Liver (tissue), 9 donors: Measurements from ENCODE around the gene MTHFD2L. TPM values are rescaled to one million over a fixed set of nuclear protein-coding genes. Genes with fewer than 3 reads are reported as not detected.

Source experiments
- DNase-seq: peaks from one replicate; pipeline ENCODE4 v3.0.0-alpha.2; 2017; ENCODE audit warnings: low spot score
- H3K27ac ChIP-seq, 2 donors: one replicate each; pipeline ENCODE4 v1.7.0; 2013; ENCODE audit warnings: inconsistent platforms in 2 of 2, low read length in 2 of 2, control low read depth in 1 of 2, low read depth in 1 of 2, mild to moderate bottlenecking in 1 of 2
- H3K27me3 ChIP-seq, 4 donors: one replicate each; pipeline versions ENCODE4 v1.6.1 to v1.7.0; 2013; ENCODE audit warnings: low read length in 3 of 4, inconsistent platforms in 1 of 4, mild to moderate bottlenecking in 1 of 4, moderate library complexity in 1 of 4; ENCODE audit not compliant: control insufficient read depth in 4 of 4, insufficient read depth in 4 of 4
- H3K36me3 ChIP-seq, 4 donors: one replicate each; pipeline versions ENCODE4 v1.6.1 to v1.7.0; 2013; ENCODE audit warnings: low read length in 3 of 4, mild to moderate bottlenecking in 3 of 4, low read depth in 1 of 4, moderate library complexity in 1 of 4; ENCODE audit not compliant: control insufficient read depth in 4 of 4, insufficient read depth in 3 of 4
- H3K4me1 ChIP-seq, 4 donors: one replicate each; pipeline versions ENCODE4 v1.6.1 to v1.7.0; 2013; ENCODE audit warnings: low read length in 3 of 4, mild to moderate bottlenecking in 3 of 4, moderate library complexity in 1 of 4; ENCODE audit not compliant: control insufficient read depth in 4 of 4, insufficient read depth in 4 of 4
- H3K4me3 ChIP-seq, 3 donors: one replicate each; pipeline versions ENCODE4 v1.6.1 to v1.7.0; 2013; ENCODE audit warnings: low read length in 3 of 3, control low read depth in 1 of 3, low read depth in 1 of 3, mild to moderate bottlenecking in 1 of 3
- H3K9ac ChIP-seq, 2 donors: one replicate each; pipeline ENCODE4 v1.7.0; 2013; ENCODE audit warnings: low read length in 2 of 2, mild to moderate bottlenecking in 2 of 2, moderate library complexity in 2 of 2, control low read depth in 1 of 2, low read depth in 1 of 2
- H3K9me3 ChIP-seq, 4 donors: one replicate each; pipeline versions ENCODE4 v1.6.1 to v1.7.0; 2013; ENCODE audit warnings: low read length in 3 of 4; ENCODE audit not compliant: control insufficient read depth in 4 of 4
- ATF3 ChIP-seq: IDR thresholded peaks from 2 replicates; pipeline ENCODE4 v1.6.1; 2016; ENCODE audit warnings: antibody characterized with exemption
- CTCF ChIP-seq: fragments of 150-350 bp; IDR thresholded peaks from 2 replicates; pipeline ENCODE4 v1.5.1; 2017; ENCODE audit warnings: improper control_type of control experiment, low read depth, low read length; ENCODE audit not compliant: missing input control
- FOXA2 ChIP-seq: IDR thresholded peaks from 2 replicates; pipeline ENCODE4 v1.6.1; 2016; ENCODE audit warnings: antibody characterized with exemption
- GABPA ChIP-seq, 2 donors: IDR thresholded peaks in 1 of 2; conservative IDR thresholded peaks in 1 of 2; 2 replicates each; pipeline ENCODE4 v1.6.1; 2016; ENCODE audit warnings: antibody characterized with exemption in 2 of 2, mild to moderate bottlenecking in 1 of 2, moderate library complexity in 1 of 2
- HNF4A ChIP-seq, 2 donors: conservative IDR thresholded peaks; 2 replicates each; pipeline ENCODE4 v1.6.1; 2016; ENCODE audit warnings: antibody characterized with exemption in 2 of 2, mild to moderate bottlenecking in 2 of 2
- HNF4G ChIP-seq: IDR thresholded peaks from 2 replicates; pipeline ENCODE4 v1.6.1; 2016; ENCODE audit warnings: antibody characterized with exemption
- NR2F2 ChIP-seq: IDR thresholded peaks from 2 replicates; pipeline ENCODE4 v1.6.1; 2016; ENCODE audit warnings: antibody characterized with exemption
- RXRA ChIP-seq, 2 donors: IDR thresholded peaks; 2 replicates each; pipeline ENCODE4 v1.6.1; 2017 to 2018; ENCODE audit warnings: antibody characterized with exemption in 2 of 2, mild to moderate bottlenecking in 1 of 2
- SP1 ChIP-seq: IDR thresholded peaks from 2 replicates; pipeline ENCODE4 v1.6.1; 2018; ENCODE audit warnings: antibody characterized with exemption, mild to moderate bottlenecking
- TAF1 ChIP-seq: conservative IDR thresholded peaks from 2 replicates; pipeline ENCODE4 v1.6.1; 2016; ENCODE audit warnings: antibody characterized with exemption, mild to moderate bottlenecking
- WGBS: extraction: QIAGEN DNeasy Blood & Tissue Kit; methylation state at CpG from one replicate; pipeline ENCODE4 v1.1.7; 2013; 5-methylcytosine and 5-hydroxymethylcytosine counted together
- polyA plus RNA-seq, 2 donors: library from polyadenylated mRNA; stranded (reverse) in 1 of 2; unstranded in 1 of 2; fragments of 200-250 nt in 1 of 2; fragments of >200 nt in 1 of 2; fragmentation: Nextera tagmentation in 1 of 2; extraction: Ambion mirVana in 1 of 2; gene quantifications; one replicate each; pipeline versions ENCODE4 v1.2.1 to v1.2.3, GENCODE V29; 2013 to 2015
- total RNA-seq, 2 donors: library from RNA; depleted of rRNA; stranded (reverse); fragments of >200 nt; gene quantifications; one replicate each; pipeline ENCODE4 v1.2.3, GENCODE V29; 2014
- TF ChIP-seq, protein P1 (sequence below): IDR thresholded peaks from 2 replicates; pipeline ENCODE4 v1.6.1; 2016; ENCODE audit warnings: antibody characterized with exemption
- TF ChIP-seq, protein P2 (sequence below): IDR thresholded peaks from 2 replicates; pipeline ENCODE4 v1.6.1; 2016; ENCODE audit warnings: antibody characterized with exemption, mild to moderate bottlenecking
- donor health status: healthy.
- donor health status: healthy.
- donor health status: healthy.
- donor health status: healthy.
- donor health status: healthy.

MTHFD2L gene
- total and polyA plus RNA-seq, 4 donors, result 7.4 to 51.5 (median 31.1) TPM

- no peaks in the 10 kb centered on the region for H3K27me3 ChIP-seq
- peaks cover 0 to 2% (median under 1%) of the 10 kb centered on the region in 4 donors for H3K36me3 ChIP-seq
- WGBS, result 34% methylated on average over 5 of the region's 5 CpGs
- no peak overlapping the region for H3K27ac ChIP-seq
- no peak overlapping the region for H3K4me3 ChIP-seq
- H3K4me1 ChIP-seq, result peaks cover 0 to 5% (median 2%) of the 10 kb centered on the region in 4 donors
- no peaks in the 10 kb centered on the region for H3K9me3 ChIP-seq
- no peak for DNase-seq
- TF ChIP-seq FOXA2 (peak; percentile 71), GABPA (IDR thresholded peaks at IDR 0.05 in 1 of 2, conservative IDR thresholded peaks at IDR 0.05 in 1 of 2) (peak in 1 of 2 donors; percentile 21), SP1 (peak; percentile 26), ATF3 (no peak), HNF4A (conservative IDR thresholded peaks at IDR 0.05) (peak; percentile 40 to 58), RXRA (IDR thresholded peaks at IDR 0.05) (peak in 1 of 2 donors; percentile 32)
- no peak overlapping the region for H3K9ac ChIP-seq
Measured at GRCh38 chr4:74202062-74202586, 44.2 kb downstream of the MTHFD2L start.

- no peak for TF ChIP-seq CTCF
- TF ChIP-seq TAF1, result no peak
- TF ChIP-seq HNF4A (conservative IDR thresholded peaks at IDR 0.05), result no peak
- TF ChIP-seq NR2F2, result no peak
- TF ChIP-seq HNF4G, result no peak
- no peak for TF ChIP-seq GABPA (IDR thresholded peaks at IDR 0.05 in 1 of 2, conservative IDR thresholded peaks at IDR 0.05 in 1 of 2)
- no peak overlapping the region for H3K9ac ChIP-seq
- DNase-seq, result no peak
- no peaks in the 10 kb centered on the region for H3K9me3 ChIP-seq
- peaks cover 0 to 8% (median 1%) of the 10 kb centered on the region in 4 donors for H3K36me3 ChIP-seq
- no peak overlapping the region for H3K27ac ChIP-seq
- H3K4me3 ChIP-seq, result no peak overlapping the region
- 94% methylated on average over 3 of the region's 3 CpGs for WGBS
- H3K4me1 ChIP-seq, result peaks cover 0 to 5% (median 2%) of the 10 kb centered on the region in 4 donors
- no peaks in the 10 kb centered on the region for H3K27me3 ChIP-seq
Measured at GRCh38 chr4:74203467-74203866, 45.5 kb downstream of the MTHFD2L start.

GRCh38 chr4:74205046-74205445 lies 47.1 kb downstream of the MTHFD2L start:
- H3K36me3 ChIP-seq, result peaks cover 0 to 8% (median 1%) of the 10 kb centered on the region in 4 donors
- no peak for DNase-seq

More at GRCh38 chr4:74205046-74205445, 47.1 kb downstream of the MTHFD2L start:
- TF ChIP-seq, protein P1, sequence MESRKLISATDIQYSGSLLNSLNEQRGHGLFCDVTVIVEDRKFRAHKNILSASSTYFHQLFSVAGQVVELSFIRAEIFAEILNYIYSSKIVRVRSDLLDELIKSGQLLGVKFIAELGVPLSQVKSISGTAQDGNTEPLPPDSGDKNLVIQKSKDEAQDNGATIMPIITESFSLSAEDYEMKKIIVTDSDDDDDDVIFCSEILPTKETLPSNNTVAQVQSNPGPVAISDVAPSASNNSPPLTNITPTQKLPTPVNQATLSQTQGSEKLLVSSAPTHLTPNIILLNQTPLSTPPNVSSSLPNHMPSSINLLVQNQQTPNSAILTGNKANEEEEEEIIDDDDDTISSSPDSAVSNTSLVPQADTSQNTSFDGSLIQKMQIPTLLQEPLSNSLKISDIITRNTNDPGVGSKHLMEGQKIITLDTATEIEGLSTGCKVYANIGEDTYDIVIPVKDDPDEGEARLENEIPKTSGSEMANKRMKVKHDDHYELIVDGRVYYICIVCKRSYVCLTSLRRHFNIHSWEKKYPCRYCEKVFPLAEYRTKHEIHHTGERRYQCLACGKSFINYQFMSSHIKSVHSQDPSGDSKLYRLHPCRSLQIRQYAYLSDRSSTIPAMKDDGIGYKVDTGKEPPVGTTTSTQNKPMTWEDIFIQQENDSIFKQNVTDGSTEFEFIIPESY, result no peak
- TF ChIP-seq, protein P2, sequence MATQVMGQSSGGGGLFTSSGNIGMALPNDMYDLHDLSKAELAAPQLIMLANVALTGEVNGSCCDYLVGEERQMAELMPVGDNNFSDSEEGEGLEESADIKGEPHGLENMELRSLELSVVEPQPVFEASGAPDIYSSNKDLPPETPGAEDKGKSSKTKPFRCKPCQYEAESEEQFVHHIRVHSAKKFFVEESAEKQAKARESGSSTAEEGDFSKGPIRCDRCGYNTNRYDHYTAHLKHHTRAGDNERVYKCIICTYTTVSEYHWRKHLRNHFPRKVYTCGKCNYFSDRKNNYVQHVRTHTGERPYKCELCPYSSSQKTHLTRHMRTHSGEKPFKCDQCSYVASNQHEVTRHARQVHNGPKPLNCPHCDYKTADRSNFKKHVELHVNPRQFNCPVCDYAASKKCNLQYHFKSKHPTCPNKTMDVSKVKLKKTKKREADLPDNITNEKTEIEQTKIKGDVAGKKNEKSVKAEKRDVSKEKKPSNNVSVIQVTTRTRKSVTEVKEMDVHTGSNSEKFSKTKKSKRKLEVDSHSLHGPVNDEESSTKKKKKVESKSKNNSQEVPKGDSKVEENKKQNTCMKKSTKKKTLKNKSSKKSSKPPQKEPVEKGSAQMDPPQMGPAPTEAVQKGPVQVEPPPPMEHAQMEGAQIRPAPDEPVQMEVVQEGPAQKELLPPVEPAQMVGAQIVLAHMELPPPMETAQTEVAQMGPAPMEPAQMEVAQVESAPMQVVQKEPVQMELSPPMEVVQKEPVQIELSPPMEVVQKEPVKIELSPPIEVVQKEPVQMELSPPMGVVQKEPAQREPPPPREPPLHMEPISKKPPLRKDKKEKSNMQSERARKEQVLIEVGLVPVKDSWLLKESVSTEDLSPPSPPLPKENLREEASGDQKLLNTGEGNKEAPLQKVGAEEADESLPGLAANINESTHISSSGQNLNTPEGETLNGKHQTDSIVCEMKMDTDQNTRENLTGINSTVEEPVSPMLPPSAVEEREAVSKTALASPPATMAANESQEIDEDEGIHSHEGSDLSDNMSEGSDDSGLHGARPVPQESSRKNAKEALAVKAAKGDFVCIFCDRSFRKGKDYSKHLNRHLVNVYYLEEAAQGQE, result no peak
- TF ChIP-seq SP1 (no peak), NR2F2 (no peak)
- Histone ChIP-seq H3K4me3 (no peak overlapping the region), H3K4me1 (peaks cover 0 to 5% (median 2%) of the 10 kb centered on the region in 4 donors), H3K27me3 (no peaks in the 10 kb centered on the region), H3K9me3 (no peaks in the 10 kb centered on the region), H3K9ac (no peak overlapping the region), H3K27ac (no peak overlapping the region)
- WGBS, result 95% methylated on average over 4 of the region's 4 CpGs
